ENCODE results near the gene ACTL6B.

- TF ChIP-seq CTCF (IDR thresholded peaks at IDR 0.05; ENCODE audit: low read depth, low read length, missing input control) (no peak), RAD21 (IDR thresholded peaks at IDR 0.05) (no peak), YY1 (IDR thresholded peaks at IDR 0.05) (no peak), REST (IDR thresholded peaks at IDR 0.05) (no peak)
These were observed 42.8 kb upstream of the ACTL6B start for GRCh38 chr7:100699018-100699417.

Data from liver (tissue), 3 donors.